BJ (cell line): Measurements from ENCODE around the gene RNF212. TPM values are rescaled to one million over a fixed set of nuclear protein-coding genes. Genes with fewer than 3 reads are reported as not detected.

Experiments used
- CTCF ChIA-PET: fragments of 350-600 bp; formaldehyde crosslinking; extraction: SDS; loops from one replicate; lab custom pipeline; 2021; ENCODE audit warnings: antibody characterized with exemption, inconsistent platforms; lab: Yijun Ruan, JAX
- POLR2A ChIA-PET: fragments of 300-600 bp; sonication (Branson Sonifier 250); formaldehyde crosslinking; extraction: SDS; loops from one replicate; lab custom pipeline; 2021; ENCODE audit warnings: antibody characterized with exemption; lab: Charles Lee
- DNase-seq: peaks from one replicate; pipeline ENCODE4 v3.0.0-alpha.2; 2011; ENCODE audit warnings: low read depth
- H3K27me3 ChIP-seq: 2 replicates; pipeline ENCODE4 v1.6.0; 2011; ENCODE audit warnings: low read length; ENCODE audit not compliant: control insufficient read depth, insufficient read depth
- H3K36me3 ChIP-seq: 2 replicates; pipeline ENCODE4 v1.5.1; 2011; ENCODE audit warnings: low read length; ENCODE audit not compliant: control insufficient read depth, insufficient read depth
- H3K4me3 ChIP-seq: 2 replicates; pipeline ENCODE4 v1.5.1; 2011; ENCODE audit warnings: low read depth, mild to moderate bottlenecking, control low read depth, low read length
- CTCF ChIP-seq: IDR thresholded peaks from 2 replicates; pipeline ENCODE4 v1.5.1; 2011; ENCODE audit warnings: low read depth, mild to moderate bottlenecking, control low read depth, inconsistent platforms, low read length, moderate library complexity; ENCODE audit not compliant: insufficient read depth
- polyA plus RNA-seq: library from polyadenylated mRNA; depleted of rRNA; stranded (reverse); fragments of >200 nt; gene quantifications from 2 replicates; pipeline ENCODE4 v1.2.3, GENCODE V29; 2011

RNF212 gene
- polyA plus RNA-seq, 1 experiment = 2.9 TPM

GRCh38 chr4:1031956-1032795, 81.2 kb downstream of the RNF212 start:
- no peak for TF ChIP-seq CTCF
- Histone ChIP-seq H3K36me3 (no peaks in the 10 kb centered on the region), H3K27me3 (no peaks in the 10 kb centered on the region), H3K4me3 (no peak overlapping the region)
- CTCF ChIA-PET = interaction anchor here (0.7 kb wide), 1 partner anchor 236 kb away, joined by 3 read pairs; no protein-coding TSS in a partner anchor
- POLR2A ChIA-PET = no interaction called here
- no peak for DNase-seq

- TF ChIP-seq CTCF = no peak
Measured at GRCh38 chr4:1031346-1031745, 82.0 kb downstream of the RNF212 start.

DNA sequence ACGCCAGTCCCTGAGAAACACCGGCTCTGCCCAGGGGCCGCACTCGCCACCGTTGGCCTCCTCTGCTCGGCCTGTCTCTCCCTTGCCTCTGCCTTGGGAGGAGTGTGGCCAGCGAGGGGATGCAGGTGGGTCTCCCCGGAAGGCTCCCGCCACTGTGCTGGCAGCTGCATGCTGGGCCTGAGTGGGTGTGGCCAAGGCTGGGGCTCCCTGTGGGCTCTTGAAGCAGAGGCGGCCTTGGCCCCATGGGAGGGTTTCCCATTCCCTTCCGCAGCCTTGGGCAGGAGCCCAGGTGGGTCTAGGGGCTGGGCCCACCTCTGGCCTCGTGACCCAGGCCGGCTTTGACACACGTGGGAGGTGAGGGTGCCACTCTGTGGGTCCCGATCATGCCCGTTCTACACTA, 82.8 kb downstream of the RNF212 start:
- no peak for DNase-seq
- CTCF ChIA-PET = no interaction called here
- peaks cover 2% of the 10 kb centered on the region for H3K36me3 ChIP-seq
- POLR2A ChIA-PET = no interaction called here
- H3K4me3 ChIP-seq = no peak overlapping the region
- no peaks in the 10 kb centered on the region for H3K27me3 ChIP-seq
- TF ChIP-seq CTCF = no peak

More at GRCh38 chr4:1031346-1031745, 82.0 kb downstream of the RNF212 start:
- no peaks in the 10 kb centered on the region for H3K27me3 ChIP-seq
- H3K4me3 ChIP-seq = no peak overlapping the region
- CTCF ChIA-PET = no interaction called here
- POLR2A ChIA-PET = no interaction called here
- no peaks in the 10 kb centered on the region for H3K36me3 ChIP-seq
- no peak for DNase-seq

DNA sequence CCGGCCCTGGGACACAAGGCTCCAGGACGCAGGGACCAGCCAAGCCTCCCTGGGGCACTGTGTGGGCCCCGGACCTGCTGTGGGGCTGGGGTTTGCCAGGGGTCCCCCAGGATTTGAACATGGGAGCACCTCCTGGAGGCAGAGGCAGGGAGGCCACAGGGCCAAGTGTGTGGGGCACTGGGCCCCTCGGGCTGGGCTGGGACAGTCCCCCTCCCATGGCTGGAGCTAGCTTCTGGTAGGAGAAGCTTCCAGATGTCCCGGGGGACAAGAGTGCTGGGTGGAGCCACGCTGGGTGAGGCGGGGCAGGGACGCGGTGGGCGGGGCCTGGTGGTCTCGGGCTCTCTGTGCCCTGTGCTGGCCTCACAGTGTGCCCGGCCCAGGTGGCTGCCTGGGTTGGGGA, 83.3 kb downstream of the RNF212 start:
- no peak for TF ChIP-seq CTCF
- no peak for DNase-seq
- H3K36me3 ChIP-seq = peaks cover 7% of the 10 kb centered on the region

DNA sequence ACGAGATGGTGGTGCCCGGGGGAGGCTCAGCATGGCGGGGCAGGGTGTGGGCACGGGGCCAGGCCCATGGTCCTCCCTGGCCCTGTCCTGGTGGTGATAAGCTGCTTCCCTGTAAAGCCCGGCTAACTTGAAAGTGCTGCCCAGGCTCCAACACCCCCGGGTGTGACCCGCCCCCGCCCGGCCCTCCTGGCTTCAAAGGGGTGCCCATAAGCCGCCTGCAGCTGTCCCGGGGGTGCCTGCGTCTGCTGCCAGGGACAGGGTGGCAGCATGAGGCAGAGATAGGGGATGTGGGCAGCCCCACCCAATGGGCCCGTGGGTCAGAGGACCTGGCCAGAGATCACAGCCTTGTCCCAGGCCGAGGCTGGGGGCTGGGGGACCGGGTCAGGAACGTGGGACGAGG, 83.8 kb downstream of the RNF212 start:
- ChIA-PET POLR2A (no interaction called here), CTCF (no interaction called here)
- peaks cover 7% of the 10 kb centered on the region for H3K36me3 ChIP-seq
- no peak for DNase-seq
- no peaks in the 10 kb centered on the region for H3K27me3 ChIP-seq
- no peak overlapping the region for H3K4me3 ChIP-seq
- TF ChIP-seq CTCF = no peak

More for the DNA sequence above, 83.3 kb downstream of the RNF212 start:
- ChIA-PET POLR2A (no interaction called here), CTCF (no interaction called here)
- Histone ChIP-seq H3K4me3 (no peak overlapping the region), H3K27me3 (no peaks in the 10 kb centered on the region)
